Liver (tissue), 3 donors: ENCODE data around the gene C21orf58.

Experiments used
- ATF3 ChIP-seq: IDR thresholded peaks from 2 replicates; pipeline ENCODE4 v1.6.1; 2016; ENCODE audit warnings: antibody characterized with exemption
- CTCF ChIP-seq: fragments of 150-350 bp; IDR thresholded peaks from 2 replicates; pipeline ENCODE4 v1.5.1; 2017; ENCODE audit warnings: improper control_type of control experiment, low read depth, low read length; ENCODE audit not compliant: missing input control
- GABPA ChIP-seq, 2 donors: IDR thresholded peaks in 1 of 2; conservative IDR thresholded peaks in 1 of 2; 2 replicates each; pipeline ENCODE4 v1.6.1; 2016; ENCODE audit warnings: antibody characterized with exemption in 2 of 2, mild to moderate bottlenecking in 1 of 2, moderate library complexity in 1 of 2
- HNF4G ChIP-seq: IDR thresholded peaks from 2 replicates; pipeline ENCODE4 v1.6.1; 2016; ENCODE audit warnings: antibody characterized with exemption
- JUND ChIP-seq, 2 donors: IDR thresholded peaks; 2 replicates each; pipeline ENCODE4 v1.6.1; 2016; ENCODE audit warnings: antibody characterized with exemption in 2 of 2
- MAX ChIP-seq: IDR thresholded peaks from 2 replicates; pipeline ENCODE4 v1.6.1; 2016; ENCODE audit warnings: antibody characterized with exemption
- SP1 ChIP-seq: IDR thresholded peaks from 2 replicates; pipeline ENCODE4 v1.6.1; 2018; ENCODE audit warnings: antibody characterized with exemption, mild to moderate bottlenecking
- TF ChIP-seq, protein P1 (sequence below): IDR thresholded peaks from 2 replicates; pipeline ENCODE4 v1.6.1; 2016; ENCODE audit warnings: antibody characterized with exemption, mild to moderate bottlenecking
- TF ChIP-seq, protein P2 (sequence below): IDR thresholded peaks from 2 replicates; pipeline ENCODE4 v1.6.1; 2016; ENCODE audit warnings: antibody characterized with exemption
- donor health status: healthy.
- donor health status: healthy.

DNA sequence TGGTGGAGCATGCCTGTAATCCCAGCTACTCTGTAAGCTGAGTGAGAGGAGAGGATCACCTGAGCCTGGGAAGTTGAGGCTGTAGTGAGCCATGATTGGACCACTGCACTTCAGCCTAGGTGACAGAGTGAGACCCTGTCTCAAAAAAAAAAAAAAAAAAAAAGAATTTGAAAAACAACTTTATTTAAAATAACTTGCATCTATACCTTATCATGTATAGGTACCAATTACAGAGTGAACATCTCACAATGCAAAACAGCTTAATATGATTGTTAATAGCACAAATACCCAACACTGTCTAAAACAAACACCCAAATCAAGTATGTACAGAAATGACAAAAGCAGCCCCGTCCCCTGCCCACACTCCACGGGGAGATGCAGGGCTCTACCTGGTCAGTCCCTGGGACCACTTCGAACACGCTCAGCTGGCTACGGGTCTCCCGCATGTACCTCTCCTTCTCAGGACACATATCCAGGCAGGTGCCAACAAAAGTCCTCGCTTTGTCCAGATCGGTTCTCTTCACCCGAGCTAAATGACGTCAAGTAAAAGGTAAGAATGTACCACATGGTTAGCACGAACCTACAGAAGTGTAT, 48.8 kb downstream of the C21orf58 start:
- TF ChIP-seq, protein P1, sequence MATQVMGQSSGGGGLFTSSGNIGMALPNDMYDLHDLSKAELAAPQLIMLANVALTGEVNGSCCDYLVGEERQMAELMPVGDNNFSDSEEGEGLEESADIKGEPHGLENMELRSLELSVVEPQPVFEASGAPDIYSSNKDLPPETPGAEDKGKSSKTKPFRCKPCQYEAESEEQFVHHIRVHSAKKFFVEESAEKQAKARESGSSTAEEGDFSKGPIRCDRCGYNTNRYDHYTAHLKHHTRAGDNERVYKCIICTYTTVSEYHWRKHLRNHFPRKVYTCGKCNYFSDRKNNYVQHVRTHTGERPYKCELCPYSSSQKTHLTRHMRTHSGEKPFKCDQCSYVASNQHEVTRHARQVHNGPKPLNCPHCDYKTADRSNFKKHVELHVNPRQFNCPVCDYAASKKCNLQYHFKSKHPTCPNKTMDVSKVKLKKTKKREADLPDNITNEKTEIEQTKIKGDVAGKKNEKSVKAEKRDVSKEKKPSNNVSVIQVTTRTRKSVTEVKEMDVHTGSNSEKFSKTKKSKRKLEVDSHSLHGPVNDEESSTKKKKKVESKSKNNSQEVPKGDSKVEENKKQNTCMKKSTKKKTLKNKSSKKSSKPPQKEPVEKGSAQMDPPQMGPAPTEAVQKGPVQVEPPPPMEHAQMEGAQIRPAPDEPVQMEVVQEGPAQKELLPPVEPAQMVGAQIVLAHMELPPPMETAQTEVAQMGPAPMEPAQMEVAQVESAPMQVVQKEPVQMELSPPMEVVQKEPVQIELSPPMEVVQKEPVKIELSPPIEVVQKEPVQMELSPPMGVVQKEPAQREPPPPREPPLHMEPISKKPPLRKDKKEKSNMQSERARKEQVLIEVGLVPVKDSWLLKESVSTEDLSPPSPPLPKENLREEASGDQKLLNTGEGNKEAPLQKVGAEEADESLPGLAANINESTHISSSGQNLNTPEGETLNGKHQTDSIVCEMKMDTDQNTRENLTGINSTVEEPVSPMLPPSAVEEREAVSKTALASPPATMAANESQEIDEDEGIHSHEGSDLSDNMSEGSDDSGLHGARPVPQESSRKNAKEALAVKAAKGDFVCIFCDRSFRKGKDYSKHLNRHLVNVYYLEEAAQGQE: no peak
- TF ChIP-seq CTCF (no peak), SP1 (no peak), MAX (no peak), JUND (IDR thresholded peaks at IDR 0.05) (no peak), GABPA (IDR thresholded peaks at IDR 0.05 in 1 of 2, conservative IDR thresholded peaks at IDR 0.05 in 1 of 2) (no peak), ATF3 (no peak), HNF4G (no peak)
- TF ChIP-seq, protein P2, sequence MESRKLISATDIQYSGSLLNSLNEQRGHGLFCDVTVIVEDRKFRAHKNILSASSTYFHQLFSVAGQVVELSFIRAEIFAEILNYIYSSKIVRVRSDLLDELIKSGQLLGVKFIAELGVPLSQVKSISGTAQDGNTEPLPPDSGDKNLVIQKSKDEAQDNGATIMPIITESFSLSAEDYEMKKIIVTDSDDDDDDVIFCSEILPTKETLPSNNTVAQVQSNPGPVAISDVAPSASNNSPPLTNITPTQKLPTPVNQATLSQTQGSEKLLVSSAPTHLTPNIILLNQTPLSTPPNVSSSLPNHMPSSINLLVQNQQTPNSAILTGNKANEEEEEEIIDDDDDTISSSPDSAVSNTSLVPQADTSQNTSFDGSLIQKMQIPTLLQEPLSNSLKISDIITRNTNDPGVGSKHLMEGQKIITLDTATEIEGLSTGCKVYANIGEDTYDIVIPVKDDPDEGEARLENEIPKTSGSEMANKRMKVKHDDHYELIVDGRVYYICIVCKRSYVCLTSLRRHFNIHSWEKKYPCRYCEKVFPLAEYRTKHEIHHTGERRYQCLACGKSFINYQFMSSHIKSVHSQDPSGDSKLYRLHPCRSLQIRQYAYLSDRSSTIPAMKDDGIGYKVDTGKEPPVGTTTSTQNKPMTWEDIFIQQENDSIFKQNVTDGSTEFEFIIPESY: no peak
